SK-N-MC (cell line): ENCODE results near the gene ALDH3B2.

Experiments
- EZH2 ChIP-seq: fragments of 200-600 bp; sonication (generic); IDR thresholded peaks from one replicate; pipeline ENCODE4 v1.6.1; 2017; ENCODE audit warnings: antibody characterized with exemption
- POLR2AphosphoS5 ChIP-seq: IDR thresholded peaks from 2 replicates; pipeline ENCODE4 v1.6.1; 2012; ENCODE audit warnings: mild to moderate bottlenecking, low read depth, low read length, borderline replicate concordance

DNA sequence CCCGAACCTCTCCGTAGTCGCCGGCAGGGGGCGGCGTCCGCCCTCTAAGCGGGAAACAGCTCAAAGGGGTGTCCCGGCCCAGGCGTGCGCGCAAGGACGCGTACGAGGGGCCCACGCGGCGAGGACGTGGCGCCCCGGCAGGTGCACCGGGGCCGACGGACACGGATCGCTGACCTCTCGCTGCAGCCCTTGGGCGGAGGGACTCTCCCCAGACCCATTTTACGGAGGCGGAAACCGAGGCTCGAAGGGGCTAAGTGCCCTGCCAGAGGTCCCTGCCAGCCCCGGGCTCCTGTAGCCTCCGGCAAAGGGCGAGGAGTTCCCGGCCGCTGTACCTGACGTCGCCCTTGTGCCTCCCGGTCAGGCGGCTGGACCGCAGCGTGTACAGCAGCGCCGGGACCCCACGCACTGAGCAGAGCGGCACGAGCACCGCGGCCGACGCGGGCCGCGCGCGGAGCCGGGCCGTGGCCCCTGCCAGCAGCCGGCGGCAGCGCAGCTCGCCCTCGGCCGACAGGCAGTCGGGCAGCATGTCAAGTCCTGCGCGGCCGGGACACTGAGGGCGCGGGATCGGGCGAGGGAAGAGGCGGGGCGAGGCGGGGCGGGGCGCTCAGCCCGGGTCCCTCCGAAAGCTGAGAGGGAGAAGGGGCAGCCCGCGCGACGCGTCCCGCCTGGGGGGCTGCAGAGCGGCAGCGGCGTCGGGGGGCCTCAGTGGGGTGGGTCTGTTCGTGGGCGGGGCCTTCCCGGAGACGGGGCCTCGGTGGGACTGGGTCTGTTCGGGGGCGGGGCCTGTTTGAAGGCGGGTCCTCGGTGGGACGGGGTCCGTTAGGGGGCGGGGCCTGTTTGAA lies 44.8 kb downstream of the ALDH3B2 start, which contains the start of gene NUDT8:
- no peak for TF ChIP-seq POLR2AphosphoS5
- no peak for TF ChIP-seq EZH2
